ENCODE results near the gene KCNMA1. TPM values are rescaled to one million over a fixed set of nuclear protein-coding genes. Genes with fewer than 3 reads are reported as not detected.

KCNMA1 gene
- total RNA-seq, 4 donors from 2014 or later: 68.4 to 170 (median 119) TPM

DNA sequence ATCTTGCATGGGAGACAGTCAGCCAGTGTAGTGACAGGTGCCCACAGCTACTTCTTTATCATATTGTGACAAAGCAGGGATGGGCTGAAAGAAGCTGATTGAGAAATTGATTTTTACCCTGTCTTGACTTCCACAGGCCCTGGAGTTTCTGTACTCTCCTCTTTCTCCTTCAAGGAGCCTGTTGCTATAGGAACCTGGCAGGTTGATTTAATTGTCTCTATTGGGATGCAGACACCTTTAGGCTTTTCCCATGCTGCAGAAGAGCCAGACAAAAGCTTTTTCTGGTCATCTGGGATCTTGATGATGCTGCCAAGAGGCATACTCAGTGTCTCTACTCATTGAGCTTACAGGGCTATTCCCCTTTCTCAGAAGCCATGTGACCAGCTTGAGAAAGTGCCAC is 754.8 kb downstream of the KCNMA1 start:
- TF ChIP-seq POLR2AphosphoS5 (IDR thresholded peaks at IDR 0.05) (no peak), EP300 (IDR thresholded peaks at IDR 0.05; ENCODE audit: low read depth) (no peak), POLR2A (IDR thresholded peaks at IDR 0.05) (no peak)
- TF ChIP-seq, protein P1, sequence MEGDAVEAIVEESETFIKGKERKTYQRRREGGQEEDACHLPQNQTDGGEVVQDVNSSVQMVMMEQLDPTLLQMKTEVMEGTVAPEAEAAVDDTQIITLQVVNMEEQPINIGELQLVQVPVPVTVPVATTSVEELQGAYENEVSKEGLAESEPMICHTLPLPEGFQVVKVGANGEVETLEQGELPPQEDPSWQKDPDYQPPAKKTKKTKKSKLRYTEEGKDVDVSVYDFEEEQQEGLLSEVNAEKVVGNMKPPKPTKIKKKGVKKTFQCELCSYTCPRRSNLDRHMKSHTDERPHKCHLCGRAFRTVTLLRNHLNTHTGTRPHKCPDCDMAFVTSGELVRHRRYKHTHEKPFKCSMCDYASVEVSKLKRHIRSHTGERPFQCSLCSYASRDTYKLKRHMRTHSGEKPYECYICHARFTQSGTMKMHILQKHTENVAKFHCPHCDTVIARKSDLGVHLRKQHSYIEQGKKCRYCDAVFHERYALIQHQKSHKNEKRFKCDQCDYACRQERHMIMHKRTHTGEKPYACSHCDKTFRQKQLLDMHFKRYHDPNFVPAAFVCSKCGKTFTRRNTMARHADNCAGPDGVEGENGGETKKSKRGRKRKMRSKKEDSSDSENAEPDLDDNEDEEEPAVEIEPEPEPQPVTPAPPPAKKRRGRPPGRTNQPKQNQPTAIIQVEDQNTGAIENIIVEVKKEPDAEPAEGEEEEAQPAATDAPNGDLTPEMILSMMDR (IDR thresholded peaks at IDR 0.05): no peak
- DNase-seq: no peak
- Histone ChIP-seq H3K4me1 (peaks cover 0 to 22% (median 10%) of the 10 kb centered on the region in 4 donors), H3K36me3 (no peaks in the 10 kb centered on the region), H3K27ac (no peak overlapping the region), H3K4me3 (no peak overlapping the region), H3K27me3 (no peaks in the 10 kb centered on the region), H3K9me3 (no peaks in the 10 kb centered on the region)
- intact Hi-C loops (cut with DNase I; ENCODE audit: low total_unique reads) (no loop called here), in situ Hi-C loops (cut with MboI; ENCODE audit: low pct_ligation_motif_present in 1 of 4, low pct_unique_long_range_greater_than_20kb in 1 of 4, low sequenced_read_pairs in 3 of 4) (no loop called here)

DNA sequence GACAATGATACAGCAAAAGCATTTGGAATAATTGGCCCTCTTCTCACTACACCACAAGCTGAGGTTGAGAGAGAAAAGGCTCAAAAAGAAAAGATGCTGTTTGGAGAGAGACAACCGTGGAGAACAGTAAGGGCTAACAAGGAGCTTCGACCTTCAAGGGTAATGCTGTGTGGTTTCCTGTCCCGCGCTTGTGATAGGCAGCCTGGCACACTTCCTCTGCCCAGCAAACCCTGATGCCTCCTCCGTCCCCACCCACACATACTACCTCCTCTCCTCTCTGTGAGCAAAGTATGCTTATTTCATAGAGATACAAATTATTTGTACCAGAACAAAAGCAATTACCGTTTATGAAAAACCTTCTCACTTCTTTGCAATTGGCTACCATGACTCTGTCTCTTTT is 755.4 kb downstream of the KCNMA1 start:
- Histone ChIP-seq H3K9me3 (no peaks in the 10 kb centered on the region), H3K4me1 (peaks cover 0 to 22% (median 10%) of the 10 kb centered on the region in 4 donors), H3K4me3 (no peak overlapping the region), H3K36me3 (no peaks in the 10 kb centered on the region), H3K27ac (no peak overlapping the region), H3K27me3 (no peaks in the 10 kb centered on the region)
- in situ Hi-C loops (cut with MboI; ENCODE audit: low pct_ligation_motif_present in 1 of 4, low pct_unique_long_range_greater_than_20kb in 1 of 4, low sequenced_read_pairs in 3 of 4): no loop called here
- intact Hi-C loops (cut with DNase I; ENCODE audit: low total_unique reads): no loop called here
- TF ChIP-seq, protein P1 (IDR thresholded peaks at IDR 0.05): no peak
- TF ChIP-seq EP300 (IDR thresholded peaks at IDR 0.05; ENCODE audit: low read depth): no peak
- no peak for TF ChIP-seq POLR2A (IDR thresholded peaks at IDR 0.05)
- TF ChIP-seq POLR2AphosphoS5 (IDR thresholded peaks at IDR 0.05): no peak
- DNase-seq: no peak
- whole genome bisulfite sequencing, 2 donors (ENCODE audit: low coverage in 1 of 2): 55 to 72% methylated on average over 5 to 6 of the region's 6 CpGs

DNA sequence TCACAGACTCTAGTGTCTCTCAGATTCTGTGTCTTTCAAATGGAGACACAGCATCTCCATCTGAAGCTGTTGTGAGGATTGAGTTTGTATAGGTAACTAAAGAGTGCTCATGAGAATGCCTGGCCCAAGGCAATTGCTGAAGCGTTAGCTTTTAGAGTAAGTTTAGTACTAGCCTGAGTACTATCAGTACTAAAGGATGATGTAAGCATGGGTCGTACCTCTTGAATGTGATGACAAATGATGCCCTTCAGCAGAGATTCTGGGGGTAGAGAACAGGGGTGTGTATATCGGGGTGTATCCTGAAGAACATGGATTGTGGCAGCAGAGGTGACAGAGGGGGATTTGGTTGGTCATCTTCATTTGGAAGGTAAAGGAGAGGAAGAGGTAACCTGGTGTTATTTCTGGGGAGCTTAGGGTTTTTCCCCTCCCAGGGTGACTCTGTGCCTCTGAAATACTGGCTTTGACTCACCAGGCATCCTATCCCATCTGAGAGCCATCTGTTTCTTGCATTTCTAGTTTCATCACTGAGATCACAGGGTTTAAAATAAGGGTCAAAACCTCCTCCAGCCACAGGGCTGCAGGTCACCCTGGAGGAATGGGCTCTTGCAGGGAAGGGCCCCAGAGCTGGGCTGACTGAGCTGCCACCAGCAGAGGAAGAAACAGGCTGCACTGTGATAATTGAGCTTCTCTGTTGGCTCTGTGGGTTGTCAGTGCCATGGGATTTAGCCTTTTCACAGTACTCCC is 756.0 kb downstream of the KCNMA1 start:
- TF ChIP-seq POLR2AphosphoS5 (IDR thresholded peaks at IDR 0.05) (no peak), POLR2A (IDR thresholded peaks at IDR 0.05) (no peak), EP300 (IDR thresholded peaks at IDR 0.05; ENCODE audit: low read depth) (no peak)
- TF ChIP-seq, protein P1 (IDR thresholded peaks at IDR 0.05): no peak
- Histone ChIP-seq H3K36me3 (no peaks in the 10 kb centered on the region), H3K4me3 (no peak overlapping the region), H3K27me3 (no peaks in the 10 kb centered on the region), H3K9me3 (no peaks in the 10 kb centered on the region), H3K4me1 (peaks cover 0 to 19% (median 10%) of the 10 kb centered on the region in 4 donors), H3K27ac (no peak overlapping the region)
- DNase-seq: no peak
- intact Hi-C loops (cut with DNase I; ENCODE audit: low total_unique reads) (no loop called here), in situ Hi-C loops (cut with MboI; ENCODE audit: low pct_ligation_motif_present in 1 of 4, low pct_unique_long_range_greater_than_20kb in 1 of 4, low sequenced_read_pairs in 3 of 4) (no loop called here)
- WGBS, 2 donors (ENCODE audit: low coverage in 1 of 2): 75 to 96% methylated on average over 3 of the region's 3 CpGs

DNA sequence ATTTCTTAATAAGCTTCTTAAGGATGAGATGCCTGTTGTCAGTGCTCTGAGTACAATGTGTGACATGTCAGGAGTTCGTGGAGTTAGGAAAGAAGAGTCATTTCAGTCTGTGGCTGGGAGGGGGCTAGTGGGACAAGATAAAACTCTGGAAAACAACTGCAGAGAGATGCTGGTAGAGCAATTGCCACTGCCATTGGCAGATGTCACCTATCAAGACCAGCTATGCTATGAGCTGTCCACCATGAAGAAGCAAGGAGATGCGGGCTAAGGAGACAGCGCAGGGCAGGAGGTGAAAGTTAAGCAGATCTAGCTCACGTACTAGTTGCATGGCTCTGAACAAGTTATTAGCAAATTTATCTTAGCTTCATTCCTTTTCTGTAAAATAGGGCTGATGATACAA is 756.7 kb downstream of the KCNMA1 start:
- Histone ChIP-seq H3K27me3 (no peaks in the 10 kb centered on the region), H3K4me3 (no peak overlapping the region), H3K9me3 (no peaks in the 10 kb centered on the region), H3K4me1 (peaks cover 0 to 13% (median 8%) of the 10 kb centered on the region in 4 donors), H3K27ac (no peak overlapping the region), H3K36me3 (no peaks in the 10 kb centered on the region)
- WGBS, 2 donors (ENCODE audit: low coverage in 1 of 2): 83 to 87% methylated on average over 2 to 4 of the region's 4 CpGs
- intact Hi-C loops (cut with DNase I; ENCODE audit: low total_unique reads) (no loop called here), in situ Hi-C loops (cut with MboI; ENCODE audit: low pct_ligation_motif_present in 1 of 4, low pct_unique_long_range_greater_than_20kb in 1 of 4, low sequenced_read_pairs in 3 of 4) (no loop called here)
- TF ChIP-seq POLR2AphosphoS5 (IDR thresholded peaks at IDR 0.05) (no peak), POLR2A (IDR thresholded peaks at IDR 0.05) (no peak), EP300 (IDR thresholded peaks at IDR 0.05; ENCODE audit: low read depth) (no peak)
- TF ChIP-seq, protein P1 (IDR thresholded peaks at IDR 0.05): no peak
- no peak for DNase-seq
